IMR-90 (cell line): ENCODE measurements around the gene RAB39B. TPM values are rescaled to one million over a fixed set of nuclear protein-coding genes. Genes with fewer than 3 reads are reported as not detected.
"Not testable (repeated sequence)": the region's sequence is repeated elsewhere in the genome, so short reads cannot be mapped to it uniquely, and the experiment has no call there.

Source experiments
- ATAC-seq: fragments of 200-7000 bp; cut with Tn5 transposase; 2 replicates; pipeline ENCODE4 v1.9.1; 2020; ENCODE audit warnings: low read depth, mild to moderate bottlenecking, moderate library complexity
- BruUV-seq: library from RNA; stranded (reverse); fragments of 400-500 nt; replicated peaks from 2 replicates; lab custom pipeline; 2021; lab: Mats Ljungman, UMichigan
- CTCF ChIA-PET: fragments of 300-600 bp; formaldehyde crosslinking; extraction: SDS; loops from one replicate; lab custom pipeline; 2021; ENCODE audit warnings: antibody characterized with exemption; lab: Yijun Ruan, JAX
- POLR2A ChIA-PET: fragments of 300-600 bp; sonication (Branson Sonifier 250); formaldehyde crosslinking; loops from one replicate; lab custom pipeline; 2022; ENCODE audit warnings: antibody characterized with exemption; ENCODE audit not compliant: unreplicated experiment; lab: Charles Lee
- DNase-seq: peaks from one replicate; pipeline ENCODE4 v3.0.0; 2013
- H2AFZ ChIP-seq: replicated peaks from 2 replicates; pipeline ENCODE3; 2013; ENCODE audit warnings: low read length, mild to moderate bottlenecking; ENCODE audit not compliant: poor library complexity
- H2AK5ac ChIP-seq: 2 replicates; pipeline ENCODE4 v1.6.1; 2013; ENCODE audit warnings: low read depth, low read length, inconsistent platforms
- H2AK9ac ChIP-seq: replicated peaks from 2 replicates; pipeline ENCODE3; 2013; ENCODE audit warnings: mild to moderate bottlenecking, low read depth, low read length, moderate library complexity; ENCODE audit not compliant: poor library complexity
- H2BK120ac ChIP-seq: 2 replicates; pipeline ENCODE4 v1.6.1; 2013; ENCODE audit warnings: low read depth, low read length, inconsistent platforms
- H2BK15ac ChIP-seq: 3 replicates; pipeline ENCODE4 v1.6.1; 2013; ENCODE audit warnings: low read depth, low read length, inconsistent platforms
- H2BK20ac ChIP-seq: 2 replicates; pipeline ENCODE4 v1.6.1; 2013; ENCODE audit warnings: low read depth, mild to moderate bottlenecking, inconsistent platforms, low read length, moderate library complexity
- H2BK5ac ChIP-seq: 2 replicates; pipeline ENCODE4 v1.6.1; 2013; ENCODE audit warnings: mild to moderate bottlenecking, low read depth, low read length, inconsistent platforms; ENCODE audit not compliant: poor library complexity, severe bottlenecking
- H3K14ac ChIP-seq: replicated peaks from 2 replicates; pipeline ENCODE4 v1.6.1; 2013; ENCODE audit warnings: low read depth, low read length, inconsistent platforms
- H3K18ac ChIP-seq: 2 replicates; pipeline ENCODE4 v1.6.1; 2013; ENCODE audit warnings: low read depth, low read length, control low read depth
- H3K23ac ChIP-seq: 2 replicates; pipeline ENCODE4 v1.6.1; 2013; ENCODE audit warnings: low read depth, low read length, inconsistent platforms
- H3K27ac ChIP-seq: 2 replicates; pipeline ENCODE4 v1.5.1; 2013; ENCODE audit warnings: mild to moderate bottlenecking, control low read depth, low read length; ENCODE audit not compliant: insufficient read depth
- H3K27me3 ChIP-seq: 2 replicates; pipeline ENCODE4 v1.6.1; 2013; ENCODE audit warnings: low read length; ENCODE audit not compliant: control insufficient read depth, insufficient read depth
- H3K36me3 ChIP-seq: 2 replicates; pipeline ENCODE4 v1.6.1; 2013; ENCODE audit warnings: low read length, mixed read lengths; ENCODE audit not compliant: control insufficient read depth, insufficient read depth
- H3K4ac ChIP-seq: 2 replicates; pipeline ENCODE4 v1.6.1; 2013; ENCODE audit warnings: low read depth, low read length, inconsistent platforms
- H3K4me1 ChIP-seq: 2 replicates; pipeline ENCODE4 v1.6.1; 2013; ENCODE audit warnings: low read length, mixed read lengths; ENCODE audit not compliant: control insufficient read depth, insufficient read depth
- H3K4me2 ChIP-seq: 2 replicates; pipeline ENCODE4 v1.6.1; 2013; ENCODE audit warnings: low read depth, mild to moderate bottlenecking, control low read depth, low read length, moderate library complexity
- H3K4me3 ChIP-seq: 2 replicates; pipeline ENCODE4 v1.5.1; 2013; ENCODE audit warnings: low read depth, mild to moderate bottlenecking, control low read depth, low read length, moderate library complexity; ENCODE audit not compliant: insufficient read depth
- H3K56ac ChIP-seq: 2 replicates; pipeline ENCODE4 v1.6.1; 2013; ENCODE audit warnings: low read length, inconsistent platforms; ENCODE audit not compliant: insufficient read depth; ENCODE audit errors: extremely low read depth
- H3K79me1 ChIP-seq, 2 experiments: 2 replicates each; pipeline ENCODE4 v1.6.1; 2013; ENCODE audit warnings: low read length in 2 of 2, inconsistent platforms in 1 of 2, low read depth in 1 of 2
- H3K9ac ChIP-seq: 2 replicates; pipeline ENCODE4 v1.6.1; 2013; ENCODE audit warnings: low read depth, low read length, control low read depth
- H3K9me1 ChIP-seq: 2 replicates; pipeline ENCODE4 v1.6.1; 2013; ENCODE audit warnings: low read length, inconsistent platforms; ENCODE audit not compliant: insufficient read depth
- H3K9me3 ChIP-seq: 2 replicates; pipeline ENCODE4 v1.6.1; 2013; ENCODE audit warnings: low read length; ENCODE audit not compliant: control insufficient read depth, insufficient read depth
- H4K20me1 ChIP-seq: 2 replicates; pipeline ENCODE4 v1.6.1; 2013; ENCODE audit warnings: low read length, inconsistent platforms; ENCODE audit not compliant: insufficient read depth
- H4K5ac ChIP-seq: 2 replicates; pipeline ENCODE4 v1.6.1; 2013; ENCODE audit warnings: mild to moderate bottlenecking, low read depth, low read length, control low read depth
- H4K8ac ChIP-seq, 2 experiments: 2 replicates each; pipeline ENCODE4 v1.6.1; 2013; ENCODE audit warnings: low read depth in 2 of 2, low read length in 2 of 2, control low read depth in 1 of 2, inconsistent platforms in 1 of 2
- H4K91ac ChIP-seq: 2 replicates; pipeline ENCODE4 v1.6.1; 2013; ENCODE audit warnings: low read depth, low read length, inconsistent platforms; ENCODE audit not compliant: insufficient read depth
- CEBPB ChIP-seq: IDR thresholded peaks from 2 replicates; pipeline ENCODE4 v1.6.1; 2012; ENCODE audit warnings: low read depth, low read length, improper control_type of control experiment
- MAFK ChIP-seq: IDR thresholded peaks from 2 replicates; pipeline ENCODE4 v1.6.1; 2012; ENCODE audit warnings: low read depth, low read length, improper control_type of control experiment
- WGBS, 2 experiments: methylation state at CpG; one replicate each; pipeline versions ENCODE4 v1.1.5 to v1.1.7; 2013; ENCODE audit warnings: missing lambda C conversion rate in 2 of 2; ENCODE audit not compliant: insufficient read length in 1 of 2; ENCODE audit errors: extremely low coverage in 2 of 2; 5-methylcytosine and 5-hydroxymethylcytosine counted together
- dilution Hi-C: fragments of 300-500 bp; cut with HindIII; formaldehyde crosslinking; loops from one replicate; pipeline ENCODE4 v1.14.3; 2018; ENCODE audit warnings: low sequenced_read_pairs; ENCODE audit not compliant: unreplicated experiment
- in situ Hi-C: fragments of 300-500 bp; cut with MboI; formaldehyde crosslinking; loops from 3 replicates; pipeline ENCODE4 v1.14.3; 2019; ENCODE audit warnings: low sequenced_read_pairs, inconsistent platforms, mixed read lengths
- intact Hi-C: fragments of 100-400 bp; cut with micrococcal nuclease; formaldehyde crosslinking; loops from 2 replicates; pipeline ENCODE4 v1.10.0; 2022
- polyA plus RNA-seq, 3 experiments: library from polyadenylated mRNA; depleted of rRNA; stranded (reverse); fragments of >200 nt; gene quantifications; 2 replicates each; pipeline ENCODE4 v1.2.3, GENCODE V29; 2012; ENCODE audit warnings: low replicate concordance in 1 of 3
- total RNA-seq: library from RNA; depleted of rRNA; stranded (reverse); fragments of >200 nt; gene quantifications from 2 replicates; pipeline ENCODE4 v1.2.3, GENCODE V29; 2012

The RAB39B gene
- total and polyA plus RNA-seq, 2 of the 4 experiments (the other 2 are of a cell fraction), result 0.29 to 0.54 TPM

DNA sequence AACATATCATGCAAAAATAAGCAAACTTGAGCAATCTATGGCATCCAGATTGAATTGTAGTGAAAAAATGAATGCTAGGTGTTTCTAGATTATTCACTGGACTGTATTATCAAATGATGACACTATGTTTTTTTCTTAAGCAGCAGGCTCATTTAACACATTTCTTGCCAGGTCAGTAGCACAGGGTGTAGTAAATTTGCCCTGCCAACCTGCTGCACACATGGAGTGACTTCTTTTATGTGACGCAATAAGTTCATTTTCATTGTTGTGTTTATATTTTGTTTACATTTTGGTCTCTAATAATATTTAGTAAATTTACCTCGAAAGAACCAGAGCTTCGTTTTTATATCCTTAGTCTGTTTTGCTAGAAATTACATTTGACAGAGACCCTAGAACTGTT, 38.5 kb downstream of the RAB39B start:
- Histone ChIP-seq H3K14ac (no peak overlapping the region), H3K27me3 (no peaks in the 10 kb centered on the region), H3K18ac (no peak overlapping the region), H4K5ac (no peak overlapping the region), H3K4ac (no peak overlapping the region), H2AK5ac (no peak overlapping the region), H3K27ac (no peak overlapping the region), H3K9me1 (no peaks in the 10 kb centered on the region), H4K8ac (no peak overlapping the region), H2AFZ (no peak overlapping the region), H2BK15ac (no peak overlapping the region), H4K20me1 (no peaks in the 10 kb centered on the region), H3K36me3 (peaks cover 7% of the 10 kb centered on the region), H4K91ac (no peak overlapping the region), H3K4me2 (no peak overlapping the region), H3K56ac (no peak overlapping the region), H2BK20ac (no peak overlapping the region), H2BK5ac (no peak overlapping the region), H3K9ac (no peak overlapping the region), H3K23ac (no peak overlapping the region), H2BK120ac (no peak overlapping the region), H3K9me3 (no peaks in the 10 kb centered on the region), H3K4me3 (no peak overlapping the region), H3K4me1 (0 out of 2 replicates have a peak, but pooled peaks cover 1% of the 10 kb centered on the region), H3K79me1 (peaks cover 0 to 3% of the 10 kb centered on the region in 2 experiments; a peak in 2 of 4 replicates), H2AK9ac (no peak overlapping the region)
- ChIA-PET CTCF (interaction anchor here (1.4 kb wide), 1 partner anchor 8 kb away, joined by 5 read pairs; no protein-coding TSS in a partner anchor), POLR2A (interaction anchor here (0.6 kb wide), 1 partner anchor 48 kb away, joined by 3 read pairs; no protein-coding TSS in a partner anchor)
- no peak for DNase-seq
- BruUV-seq, result no TSS peak
- in situ Hi-C loops (no loop called here), dilution Hi-C loops (no loop called here), intact Hi-C loops (no loop called here)
- no peak for ATAC-seq
- WGBS, 2 experiments, result no CpG with 5 or more reads among the region's 3 CpGs
- TF ChIP-seq MAFK, result no peak
- peak; percentile 59; the same call in 1 of the 2 replicates for TF ChIP-seq CEBPB

DNA sequence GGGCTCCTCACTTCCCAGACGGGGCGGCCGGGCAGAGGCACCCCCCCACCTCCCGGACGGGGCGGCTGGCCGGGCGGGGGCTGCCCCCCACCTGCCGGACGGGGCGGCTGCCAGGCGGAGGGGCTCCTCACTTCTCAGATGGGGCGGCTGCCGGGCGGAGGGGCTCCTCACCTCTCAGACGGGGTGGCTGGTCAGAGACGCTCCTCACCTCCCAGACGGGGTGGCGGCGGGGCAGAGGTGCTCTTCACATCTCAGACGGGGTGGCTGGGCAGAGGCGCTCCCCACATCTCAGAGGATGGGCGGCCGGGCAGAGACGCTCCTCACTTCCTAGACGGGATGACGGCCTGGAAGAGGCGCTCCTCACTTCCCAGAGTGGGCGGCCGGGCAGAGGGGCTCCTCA, 40.5 kb downstream of the RAB39B start:
- POLR2A ChIA-PET, H3K36me3 ChIP-seq, H3K79me1 ChIP-seq, H3K9me1 ChIP-seq, H4K91ac ChIP-seq, H3K18ac ChIP-seq, in situ Hi-C loops, H3K9ac ChIP-seq, ATAC-seq, H3K4me2 ChIP-seq, H4K8ac ChIP-seq, H3K4me3 ChIP-seq, H3K9me3 ChIP-seq, H3K27ac ChIP-seq, H3K14ac ChIP-seq, H2BK20ac ChIP-seq, intact Hi-C loops, H4K20me1 ChIP-seq, BruUV-seq, H3K4me1 ChIP-seq, H3K56ac ChIP-seq, H2AK5ac ChIP-seq, H3K27me3 ChIP-seq, dilution Hi-C loops, H3K4ac ChIP-seq, H2BK15ac ChIP-seq, H2AFZ ChIP-seq, DNase-seq, H2AK9ac ChIP-seq, H4K5ac ChIP-seq, H2BK5ac ChIP-seq, H2BK120ac ChIP-seq, H3K23ac ChIP-seq, CTCF ChIA-PET: not testable (repeated sequence)
- no CpG with 5 or more reads among the region's 30 CpGs for WGBS, 2 experiments
